H1 (cell line): ENCODE results near the gene SLFNL1.

ENCODE experiments used
- CEBPB ChIP-seq: IDR thresholded peaks from 2 replicates; pipeline ENCODE4 v1.6.1; 2012; ENCODE audit warnings: low read depth, low read length
- CREB1 ChIP-seq: IDR thresholded peaks from 2 replicates; pipeline ENCODE4 v1.6.1; 2012; ENCODE audit warnings: inconsistent platforms
- CTCF ChIP-seq, 3 experiments: IDR thresholded peaks; 1 replicate in 2 of 3; 2 replicates in 1 of 3; pipeline versions ENCODE4 v1.5.1 to v1.6.1; 2011; ENCODE audit warnings: low read length in 3 of 3, mild to moderate bottlenecking in 3 of 3, inconsistent platforms in 2 of 3, low read depth in 1 of 3, moderate library complexity in 1 of 3; ENCODE audit not compliant: insufficient read depth in 1 of 3; ENCODE audit errors: control extremely low read depth in 1 of 3
- EP300 ChIP-seq, 2 experiments: IDR thresholded peaks; 1 replicate in 1 of 2; 2 replicates in 1 of 2; pipeline ENCODE4 v1.6.1; 2011 to 2012; ENCODE audit warnings: low read depth in 2 of 2, low read length in 2 of 2, mild to moderate bottlenecking in 2 of 2, borderline replicate concordance in 1 of 2, inconsistent platforms in 1 of 2, moderate library complexity in 1 of 2
- EZH2 ChIP-seq: fragments of 200-600 bp; sonication (generic); IDR thresholded peaks from 2 replicates; pipeline ENCODE4 v1.7.1; 2012; ENCODE audit warnings: low read depth, mild to moderate bottlenecking, moderate library complexity, low read length, inconsistent platforms; ENCODE audit not compliant: severe bottlenecking
- GABPA ChIP-seq: IDR thresholded peaks from 2 replicates; pipeline ENCODE4 v1.6.1; 2011; ENCODE audit warnings: mild to moderate bottlenecking, low read length, moderate library complexity, borderline replicate concordance; ENCODE audit not compliant: insufficient read depth
- GTF2F1 ChIP-seq: IDR thresholded peaks from 2 replicates; pipeline ENCODE4 v1.6.1; 2012; ENCODE audit warnings: low read depth, low read length, improper control_type of control experiment, borderline replicate concordance
- HDAC2 ChIP-seq, 2 experiments: fragments of 300-600 bp in 1 of 2; sonication (generic) in 1 of 2; IDR thresholded peaks; 2 replicates each; pipeline ENCODE4 v1.6.1; 2011 to 2012; ENCODE audit warnings: low read depth in 2 of 2, low read length in 2 of 2, mild to moderate bottlenecking in 2 of 2, moderate library complexity in 2 of 2, borderline replicate concordance in 1 of 2, inconsistent platforms in 1 of 2
- MAX ChIP-seq: IDR thresholded peaks from 2 replicates; pipeline ENCODE4 v1.6.1; 2012; ENCODE audit warnings: inconsistent platforms
- POLR2A ChIP-seq, 2 experiments: IDR thresholded peaks; 1 replicate in 1 of 2; 2 replicates in 1 of 2; pipeline ENCODE4 v1.6.1; 2011; ENCODE audit warnings: low read depth in 2 of 2, low read length in 2 of 2, mild to moderate bottlenecking in 2 of 2; ENCODE audit errors: control extremely low read depth in 1 of 2
- SP4 ChIP-seq: IDR thresholded peaks from 2 replicates; pipeline ENCODE4 v1.6.1; 2012; ENCODE audit warnings: low read length, inconsistent platforms
- SUZ12 ChIP-seq: fragments of 200-600 bp; sonication (generic); IDR thresholded peaks from 2 replicates; pipeline ENCODE4 v1.6.1; 2012; ENCODE audit warnings: mild to moderate bottlenecking, inconsistent platforms, low read length, moderate library complexity, mixed read lengths

GRCh38 chr1:40980453-40981121 lies 40.9 kb downstream of the SLFNL1 start:
- peak in 1 of 2 experiments; percentile 29; a peak in 2 of 3 replicates for TF ChIP-seq POLR2A (IDR thresholded peaks at IDR 0.05; ENCODE audit: control extremely low read depth in 1 of 2, low read depth in 2 of 2, low read length in 2 of 2)
- no peak for TF ChIP-seq CTCF (IDR thresholded peaks at IDR 0.05; ENCODE audit: control extremely low read depth in 1 of 3, insufficient read depth in 1 of 3, low read depth in 1 of 3, low read length in 3 of 3)
- TF ChIP-seq GABPA, result no peak
- TF ChIP-seq HDAC2 (IDR thresholded peaks at IDR 0.05; ENCODE audit: borderline replicate concordance in 1 of 2, low read depth in 2 of 2, low read length in 2 of 2), result no peak
- TF ChIP-seq EZH2, result no peak
- no peak for TF ChIP-seq SP4
- no peak for TF ChIP-seq EP300 (IDR thresholded peaks at IDR 0.05; ENCODE audit: borderline replicate concordance in 1 of 2, low read depth in 2 of 2, low read length in 2 of 2)
- no peak for TF ChIP-seq CEBPB
- TF ChIP-seq GTF2F1, result no peak
- no peak for TF ChIP-seq MAX
- no peak for TF ChIP-seq CREB1
- TF ChIP-seq SUZ12, result no peak
